Measurements from ENCODE around the gene COL4A1.

The COL4A1 gene

GRCh38 chr13:110231348-110232047 is 75.5 kb downstream of the COL4A1 start:
- TF ChIP-seq REST (IDR thresholded peaks at IDR 0.05; ENCODE audit: insufficient replicate concordance, low read depth), result no peak
- TF ChIP-seq POLR2AphosphoS5 (IDR thresholded peaks at IDR 0.05; ENCODE audit: low read depth), result no peak
- TF ChIP-seq GABPA (IDR thresholded peaks at IDR 0.05; ENCODE audit: low read depth), result no peak
- TF ChIP-seq CTCF (IDR thresholded peaks at IDR 0.05; ENCODE audit: insufficient read depth, low read length), result no peak
- TF ChIP-seq SPI1 (IDR thresholded peaks at IDR 0.05; ENCODE audit: borderline replicate concordance, low read depth), result no peak
- DNase-seq (ENCODE audit: low read depth in 1 of 2, low spot score in 1 of 2), result no peak
- Histone ChIP-seq H3K27me3 (ENCODE audit: insufficient read depth, poor library complexity, severe bottlenecking) (peaks cover 2% of the 10 kb centered on the region), H3K4me3 (replicated peaks; ENCODE audit: insufficient read depth, low read length) (no peak overlapping the region), H3K27ac (replicated peaks) (no peak overlapping the region)

- no peaks in the 10 kb centered on the region for H3K27me3 ChIP-seq (ENCODE audit: insufficient read depth, poor library complexity, severe bottlenecking)
- H3K4me3 ChIP-seq (replicated peaks; ENCODE audit: insufficient read depth, low read length), result no peak overlapping the region
- H3K27ac ChIP-seq (replicated peaks), result no peak overlapping the region
- no peak for TF ChIP-seq CTCF (IDR thresholded peaks at IDR 0.05; ENCODE audit: insufficient read depth, low read length)
- no peak for TF ChIP-seq POLR2AphosphoS5 (IDR thresholded peaks at IDR 0.05; ENCODE audit: low read depth)
- TF ChIP-seq REST (IDR thresholded peaks at IDR 0.05; ENCODE audit: insufficient replicate concordance, low read depth), result no peak
- no peak for TF ChIP-seq GABPA (IDR thresholded peaks at IDR 0.05; ENCODE audit: low read depth)
- no peak for TF ChIP-seq SPI1 (IDR thresholded peaks at IDR 0.05; ENCODE audit: borderline replicate concordance, low read depth)
- no peak for DNase-seq (ENCODE audit: low read depth in 1 of 2, low spot score in 1 of 2)
Observed at GRCh38 chr13:110230661-110231347, 76.2 kb downstream of the COL4A1 start.

- no peaks in the 10 kb centered on the region for H3K27me3 ChIP-seq (ENCODE audit: insufficient read depth, poor library complexity, severe bottlenecking)
- TF ChIP-seq SPI1 (IDR thresholded peaks at IDR 0.05; ENCODE audit: borderline replicate concordance, low read depth), result no peak
- no peak for TF ChIP-seq CTCF (IDR thresholded peaks at IDR 0.05; ENCODE audit: insufficient read depth, low read length)
- no peak overlapping the region for H3K27ac ChIP-seq (replicated peaks)
- no peak for DNase-seq (ENCODE audit: low read depth in 1 of 2, low spot score in 1 of 2)
- H3K4me3 ChIP-seq (replicated peaks; ENCODE audit: insufficient read depth, low read length), result no peak overlapping the region
Observed at GRCh38 chr13:110229905-110230563, 76.9 kb downstream of the COL4A1 start.
